Measurements from ENCODE around the gene C19orf12.

Gene C19orf12

DNA sequence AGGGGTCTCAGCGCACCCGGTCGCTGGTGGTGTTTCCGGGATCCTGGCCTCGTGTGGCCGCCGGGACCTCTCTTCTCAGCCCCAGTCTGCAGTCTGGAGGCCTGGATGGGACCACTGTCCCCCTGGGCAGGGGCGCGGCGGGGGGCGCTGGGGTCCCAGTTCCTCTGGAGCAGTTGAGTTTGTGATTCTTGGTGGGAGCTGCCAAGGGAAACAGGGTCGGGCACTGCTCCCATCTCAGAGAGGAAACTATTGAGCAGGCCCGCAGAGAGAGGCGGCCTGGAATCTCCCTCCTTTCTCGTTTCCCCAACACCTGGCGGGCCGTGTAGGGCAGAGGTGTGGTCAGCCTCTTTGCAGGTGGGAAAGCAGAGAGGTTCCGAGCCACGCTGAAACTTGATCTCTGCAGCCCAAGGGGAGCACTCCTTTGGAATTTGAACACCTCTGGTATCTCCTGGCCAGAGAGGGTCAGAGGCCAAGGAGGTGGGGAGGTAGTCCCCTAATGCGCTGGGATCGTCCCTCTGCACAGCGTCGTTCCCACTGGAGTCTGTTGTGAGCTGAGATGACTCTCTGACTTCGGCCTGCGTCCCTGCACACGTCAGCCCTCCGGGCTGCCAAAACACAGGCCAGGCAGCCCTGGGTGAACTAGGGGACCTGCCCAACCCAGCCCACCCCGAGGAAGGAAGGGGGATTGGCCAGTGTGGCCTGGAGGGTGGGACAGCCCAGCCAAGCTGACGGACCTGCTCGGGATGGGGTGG lies 49.1 kb downstream of the C19orf12 start:
- H3K4me3 ChIP-seq (ENCODE audit: low read length) = peak overlapping the region; percentile 60
- DNase-seq (ENCODE audit: low read depth) = no peak
- no peak for TF ChIP-seq CTCF (conservative IDR thresholded peaks at IDR 0.05; ENCODE audit: low read depth, low read length)

- TF ChIP-seq CTCF (conservative IDR thresholded peaks at IDR 0.05; ENCODE audit: low read depth, low read length) = no peak
- H3K4me3 ChIP-seq (ENCODE audit: low read length) = peak within 1 kb of the TSS; percentile 60
- DNase-seq (ENCODE audit: low read depth) = no peak
Observed at GRCh38 chr19:29665215-29665825, 49.7 kb downstream of the C19orf12 start, which contains the start of gene PLEKHF1. Gene PLEKHF1 (plus strand): TSS chr19:29665461. CDS start chr19:29673840, 8,379 bp downstream.

DNA sequence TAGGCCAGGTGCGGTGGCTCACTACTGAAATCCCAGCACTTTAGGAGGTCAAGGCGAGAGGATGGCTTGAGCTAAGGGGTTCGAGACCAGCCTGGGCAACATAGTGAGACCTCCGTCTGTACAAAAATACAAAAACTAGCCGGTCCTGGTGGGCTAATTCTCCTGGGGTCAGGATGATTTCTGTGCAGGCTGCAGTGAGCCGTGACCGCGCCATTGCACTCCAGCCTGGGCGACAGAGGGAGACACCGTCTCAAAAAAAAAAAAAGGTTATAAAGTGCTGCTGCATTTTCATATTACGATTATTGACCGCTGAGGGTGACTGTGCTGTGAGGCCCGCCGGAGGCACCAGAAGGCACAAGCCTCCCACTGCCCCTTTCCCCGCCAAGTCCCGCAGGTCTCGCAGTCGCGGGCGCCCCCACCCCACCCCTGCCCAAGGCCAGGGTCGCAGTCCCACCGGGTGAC lies 50.3 kb downstream of the C19orf12 start:
- peak overlapping the region; percentile 45 for H3K4me3 ChIP-seq (ENCODE audit: low read length)
- TF ChIP-seq CTCF (conservative IDR thresholded peaks at IDR 0.05; ENCODE audit: low read depth, low read length) = no peak
- DNase-seq (ENCODE audit: low read depth) = no peak

GRCh38 chr19:29663861-29664752 lies 51.0 kb downstream of the C19orf12 start:
- no peak for TF ChIP-seq CTCF (conservative IDR thresholded peaks at IDR 0.05; ENCODE audit: low read depth, low read length)
- H3K4me3 ChIP-seq (ENCODE audit: low read length) = no peak overlapping the region
- DNase-seq (ENCODE audit: low read depth) = no peak

GRCh38 chr19:29662604-29663404 lies 52.3 kb downstream of the C19orf12 start:
- no peak overlapping the region for H3K4me3 ChIP-seq (ENCODE audit: low read length)
- DNase-seq (ENCODE audit: low read depth) = no peak
- no peak for TF ChIP-seq CTCF (conservative IDR thresholded peaks at IDR 0.05; ENCODE audit: low read depth, low read length)

DNA sequence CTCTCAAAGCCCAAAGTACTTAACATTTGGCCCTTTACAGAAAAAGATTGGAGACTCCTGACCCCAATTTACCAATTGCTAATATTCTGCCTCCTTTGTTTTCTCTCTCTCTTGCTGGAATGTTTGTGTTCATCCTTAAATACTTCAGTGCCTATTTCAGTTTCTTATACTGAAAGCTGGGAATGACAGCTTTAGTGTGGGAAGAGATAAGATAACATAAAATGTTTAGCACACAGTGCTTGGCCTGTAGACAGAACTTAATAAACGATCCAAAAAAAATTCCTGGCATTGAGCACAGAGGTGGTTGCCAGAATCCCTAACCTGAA lies 52.8 kb downstream of the C19orf12 start:
- TF ChIP-seq CTCF (conservative IDR thresholded peaks at IDR 0.05; ENCODE audit: low read depth, low read length) = no peak
- DNase-seq (ENCODE audit: low read depth) = no peak
- peak overlapping the region; percentile 4 for H3K4me3 ChIP-seq (ENCODE audit: low read length)

All from retinal pigment epithelial cell (primary cell).